ENCODE results near the gene RTTN. TPM values are rescaled to one million over a fixed set of nuclear protein-coding genes. Genes with fewer than 3 reads are reported as not detected.

Gene RTTN
- total RNA-seq, 1 donor from 2014 or later, result 12.1 TPM

- H3K4me3 ChIP-seq (ENCODE audit: low read depth, low read length), result no peak overlapping the region
- no peak for DNase-seq (ENCODE audit: low read depth)
- TF ChIP-seq CTCF (conservative IDR thresholded peaks at IDR 0.05; ENCODE audit: low read depth, low read length), result no peak
Measured at GRCh38 chr18:70188113-70188512, 17.4 kb downstream of the RTTN start.

GRCh38 chr18:70183441-70183840 lies 22.0 kb downstream of the RTTN start:
- H3K4me3 ChIP-seq (ENCODE audit: low read depth, low read length), result no peak overlapping the region
- no peak for DNase-seq (ENCODE audit: low read depth)
- no peak for TF ChIP-seq CTCF (conservative IDR thresholded peaks at IDR 0.05; ENCODE audit: low read depth, low read length)

- TF ChIP-seq CTCF (conservative IDR thresholded peaks at IDR 0.05; ENCODE audit: low read depth, low read length), result no peak
- no peak overlapping the region for H3K4me3 ChIP-seq (ENCODE audit: low read depth, low read length)
- no peak for DNase-seq (ENCODE audit: low read depth)
Measured at GRCh38 chr18:70182548-70182947, 22.9 kb downstream of the RTTN start.

GRCh38 chr18:70181725-70182124 lies 23.8 kb downstream of the RTTN start:
- no peak for DNase-seq (ENCODE audit: low read depth)
- no peak for TF ChIP-seq CTCF (conservative IDR thresholded peaks at IDR 0.05; ENCODE audit: low read depth, low read length)
- no peak overlapping the region for H3K4me3 ChIP-seq (ENCODE audit: low read depth, low read length)

GRCh38 chr18:70181015-70181414 lies 24.5 kb downstream of the RTTN start:
- no peak for TF ChIP-seq CTCF (conservative IDR thresholded peaks at IDR 0.05; ENCODE audit: low read depth, low read length)
- DNase-seq (ENCODE audit: low read depth), result peak; percentile 82
- no peak overlapping the region for H3K4me3 ChIP-seq (ENCODE audit: low read depth, low read length)

- DNase-seq (ENCODE audit: low read depth), result no peak
- H3K4me3 ChIP-seq (ENCODE audit: low read depth, low read length), result no peak overlapping the region
- TF ChIP-seq CTCF (conservative IDR thresholded peaks at IDR 0.05; ENCODE audit: low read depth, low read length), result no peak
Measured at GRCh38 chr18:70176537-70176936, 28.9 kb downstream of the RTTN start.

- H3K4me3 ChIP-seq (ENCODE audit: low read depth, low read length), result no peak overlapping the region
- no peak for DNase-seq (ENCODE audit: low read depth)
- TF ChIP-seq CTCF (conservative IDR thresholded peaks at IDR 0.05; ENCODE audit: low read depth, low read length), result no peak
Measured at GRCh38 chr18:70175216-70175615, 30.3 kb downstream of the RTTN start.

Measured in epithelial cell of proximal tubule (primary cell).